ENCODE results near the gene NR5A2.

DNA sequence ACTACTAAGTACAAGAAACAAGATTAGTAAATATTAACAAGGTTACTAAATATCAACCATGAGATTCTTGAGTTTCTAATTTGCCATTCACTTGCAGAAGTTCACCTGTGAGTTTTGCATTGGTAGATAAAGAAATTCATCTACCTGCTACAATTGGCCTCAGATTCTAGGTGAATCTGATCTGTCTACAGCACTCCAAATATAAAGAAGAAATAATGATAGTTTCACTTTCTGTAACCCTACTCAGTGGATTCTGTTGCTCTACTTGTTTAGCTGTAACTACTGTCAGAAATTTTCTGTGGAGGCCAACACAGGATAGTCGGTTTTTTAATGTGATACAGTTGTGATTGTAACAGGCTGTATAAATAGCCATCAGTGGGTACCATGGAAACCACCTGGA lies 118.6 kb downstream of the NR5A2 start:
- TF ChIP-seq CTCF (IDR thresholded peaks at IDR 0.05; ENCODE audit: low read length) (no peak), EZH2 (IDR thresholded peaks at IDR 0.05; ENCODE audit: borderline replicate concordance, low read length) (no peak)

All from OCI-LY1 (cell line).